GM18498 (cell line): ENCODE data around the gene GJD4.

Source experiments
- ATAC-seq: cut with Tn5 transposase; IDR thresholded peaks from one replicate; pipeline ENCODE4 v1.9.1; 2021; ENCODE audit warnings: mild to moderate bottlenecking, moderate library complexity; ENCODE audit not compliant: unreplicated experiment

Gene GJD4

DNA sequence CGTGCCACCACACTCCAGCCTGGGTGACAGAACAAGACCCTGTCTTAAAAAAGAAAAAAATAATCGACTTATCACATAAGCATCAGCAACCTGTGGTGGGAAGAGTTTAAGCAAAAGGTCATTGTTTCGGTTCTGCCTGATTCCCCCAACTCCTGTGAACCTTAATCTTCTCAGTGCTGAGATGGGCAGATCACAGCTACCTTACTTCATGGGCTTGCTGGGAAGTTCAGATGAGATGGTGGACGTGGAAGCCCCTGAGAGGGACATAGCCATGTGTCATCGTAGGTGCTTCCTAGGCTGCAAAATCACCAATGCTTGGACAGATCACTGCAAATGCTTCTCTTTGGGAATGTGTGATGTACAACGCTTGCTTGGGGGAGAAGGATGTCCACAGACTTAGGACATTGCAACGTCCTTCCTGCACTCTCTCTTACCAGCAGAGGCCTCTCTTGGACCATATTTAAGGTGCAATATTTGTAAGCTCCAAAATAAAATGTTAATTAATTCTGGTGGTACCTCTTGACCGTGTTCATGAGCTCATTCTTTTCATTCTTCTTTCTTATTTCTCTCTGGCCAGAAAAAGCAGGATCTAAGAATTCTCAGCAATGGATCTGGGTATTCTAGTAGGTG is 8.6 kb downstream of the GJD4 start:
- ATAC-seq: no peak

- no peak for ATAC-seq
These were observed 9.2 kb downstream of the GJD4 start for GRCh38 chr10:35614312-35614711.

DNA sequence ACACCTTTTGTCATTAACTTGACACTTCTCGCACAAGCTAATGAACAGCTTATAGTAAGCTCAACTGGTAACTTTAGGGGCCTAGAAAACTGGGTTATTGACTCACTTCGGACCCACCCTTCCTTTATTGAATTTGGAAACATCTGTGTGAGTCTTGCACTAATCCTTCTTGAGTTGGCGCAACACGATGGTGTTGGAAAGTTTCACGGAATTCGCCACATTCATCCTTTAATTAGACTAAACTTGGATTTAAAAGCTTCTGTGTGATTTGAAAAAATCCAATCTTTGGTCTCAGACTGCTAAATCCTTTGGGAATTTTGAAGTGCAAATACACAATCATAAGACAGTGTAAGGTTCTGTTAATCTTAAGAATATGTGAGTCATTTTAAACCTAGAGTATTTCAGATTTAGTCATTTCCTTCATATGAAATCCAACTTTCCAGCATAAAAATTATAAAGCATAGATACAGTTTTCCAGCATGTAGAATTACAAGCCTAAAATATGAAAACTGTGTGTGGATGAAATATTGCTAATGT is 21.9 kb downstream of the GJD4 start:
- ATAC-seq: no peak

DNA sequence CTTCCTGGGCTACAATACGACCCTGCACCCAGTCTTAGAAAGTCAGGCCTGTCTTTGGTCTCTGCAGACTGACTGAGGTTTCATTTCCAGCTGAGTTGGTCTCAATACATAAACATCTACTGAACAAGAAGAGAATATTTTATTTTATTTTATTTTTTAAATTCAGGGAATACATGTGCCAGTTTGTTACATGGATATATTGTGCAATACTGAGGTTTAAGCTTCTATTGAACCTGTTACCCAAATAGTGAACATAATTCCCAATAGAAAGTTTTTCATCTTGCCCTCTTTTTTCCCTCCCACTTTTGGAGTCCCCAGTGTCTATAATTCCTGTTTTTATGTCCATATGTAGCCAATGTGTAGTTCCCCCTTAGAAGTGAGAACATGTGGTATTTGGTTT is 26.3 kb downstream of the GJD4 start:
- no peak for ATAC-seq

DNA sequence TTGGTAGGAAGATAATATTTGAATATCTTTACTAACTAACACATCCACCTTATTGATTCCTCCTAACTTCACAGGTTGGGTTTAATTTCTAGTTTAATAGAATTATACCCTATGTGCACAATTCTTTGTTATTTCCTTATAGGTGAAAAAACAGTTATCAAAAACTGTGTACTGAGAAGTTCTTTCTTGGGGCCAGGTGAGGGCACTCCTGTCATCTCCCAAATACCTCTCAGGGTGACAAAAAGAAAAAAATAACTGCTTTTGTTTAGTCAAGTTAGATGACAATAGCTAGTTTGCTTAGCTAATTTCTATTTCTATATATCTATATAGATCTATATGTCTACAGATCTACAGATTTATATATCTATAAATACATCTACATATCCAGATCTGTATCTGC is 26.9 kb downstream of the GJD4 start:
- ATAC-seq: no peak

GRCh38 chr10:35633006-35633980 is 28.2 kb downstream of the GJD4 start:
- no peak for ATAC-seq

- peak; percentile 71 for ATAC-seq
These were observed 30.4 kb downstream of the GJD4 start for GRCh38 chr10:35635576-35635975.

- ATAC-seq: no peak
These were observed 31.8 kb downstream of the GJD4 start for GRCh38 chr10:35636956-35637355.

DNA sequence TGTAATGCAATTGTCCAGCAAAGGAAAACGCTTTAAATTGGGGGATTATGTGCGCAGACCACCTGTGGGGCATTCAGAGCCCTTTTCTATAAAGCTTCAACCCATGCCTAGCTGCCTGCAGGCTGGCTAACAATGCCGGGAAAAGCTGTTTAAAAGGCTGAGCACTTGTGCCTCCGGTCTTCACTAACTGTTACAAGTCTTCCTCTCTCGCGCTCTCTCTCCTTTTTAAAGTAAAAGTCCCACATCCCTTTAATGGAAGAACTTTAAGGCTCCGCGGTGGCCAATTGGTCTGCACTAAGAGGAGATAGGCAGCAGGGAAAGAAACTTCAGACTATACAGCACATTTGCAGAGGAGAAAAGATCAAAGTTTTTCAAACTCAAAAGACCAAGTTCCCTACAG is 32.3 kb downstream of the GJD4 start:
- ATAC-seq: no peak

DNA sequence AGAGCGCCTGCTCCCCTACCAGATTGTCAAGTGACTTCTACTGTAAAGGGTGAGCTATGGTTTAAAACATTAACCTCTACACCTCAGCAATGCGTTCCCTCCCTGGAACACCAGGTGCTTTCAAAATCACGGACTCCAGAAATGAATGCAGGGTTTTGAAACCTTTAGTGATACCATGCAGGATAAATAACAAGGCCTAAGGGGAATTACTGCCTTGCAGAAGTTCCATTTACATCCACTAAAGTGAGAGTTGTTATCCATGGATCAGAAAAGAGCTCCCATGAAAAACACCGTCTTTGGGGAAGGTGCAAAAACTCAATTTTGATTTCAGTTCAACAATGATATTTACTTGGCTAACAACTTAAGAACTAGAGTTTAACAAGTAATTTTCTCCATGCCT is 33.0 kb downstream of the GJD4 start:
- ATAC-seq: no peak

- ATAC-seq: no peak
These were observed 34.0 kb downstream of the GJD4 start for GRCh38 chr10:35639021-35639727.

- ATAC-seq: no peak
These were observed 34.7 kb downstream of the GJD4 start for GRCh38 chr10:35639728-35640401.

DNA sequence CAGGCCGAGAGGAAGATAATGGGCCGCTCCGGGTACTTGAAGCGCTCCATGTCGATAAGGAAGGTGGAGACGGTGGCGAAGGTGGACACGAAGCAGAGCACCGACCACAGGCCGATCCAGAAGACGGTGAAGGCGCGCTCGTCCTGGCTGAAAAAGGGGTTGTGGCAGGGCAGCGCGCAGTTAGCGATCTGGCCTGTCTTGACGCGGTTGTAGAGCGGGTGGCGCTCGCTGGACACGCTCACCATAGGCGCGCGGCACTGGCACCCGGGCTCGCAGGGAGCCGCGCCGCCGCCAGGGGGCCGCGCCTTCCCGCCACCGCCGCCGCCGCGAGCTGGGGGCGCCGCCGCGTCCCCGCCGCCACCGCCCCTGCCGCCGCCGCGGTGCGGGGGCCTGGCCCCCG is 35.3 kb downstream of the GJD4 start:
- peak; percentile 34 for ATAC-seq

GRCh38 chr10:35640951-35641675 is 36.0 kb downstream of the GJD4 start:
- ATAC-seq: peak; percentile 31

GRCh38 chr10:35641676-35642034 is 36.5 kb downstream of the GJD4 start:
- peak; percentile 32 for ATAC-seq

GRCh38 chr10:35642035-35642792 is 37.1 kb downstream of the GJD4 start, which contains the start of gene FZD8:
TSS of gene FZD8 (minus strand) at chr10:35642296. CDS start at chr10:35641429, 867 bp downstream.
- ATAC-seq: peak; percentile 93

- ATAC-seq: no peak
These were observed 37.6 kb downstream of the GJD4 start for GRCh38 chr10:35642793-35643114.

DNA sequence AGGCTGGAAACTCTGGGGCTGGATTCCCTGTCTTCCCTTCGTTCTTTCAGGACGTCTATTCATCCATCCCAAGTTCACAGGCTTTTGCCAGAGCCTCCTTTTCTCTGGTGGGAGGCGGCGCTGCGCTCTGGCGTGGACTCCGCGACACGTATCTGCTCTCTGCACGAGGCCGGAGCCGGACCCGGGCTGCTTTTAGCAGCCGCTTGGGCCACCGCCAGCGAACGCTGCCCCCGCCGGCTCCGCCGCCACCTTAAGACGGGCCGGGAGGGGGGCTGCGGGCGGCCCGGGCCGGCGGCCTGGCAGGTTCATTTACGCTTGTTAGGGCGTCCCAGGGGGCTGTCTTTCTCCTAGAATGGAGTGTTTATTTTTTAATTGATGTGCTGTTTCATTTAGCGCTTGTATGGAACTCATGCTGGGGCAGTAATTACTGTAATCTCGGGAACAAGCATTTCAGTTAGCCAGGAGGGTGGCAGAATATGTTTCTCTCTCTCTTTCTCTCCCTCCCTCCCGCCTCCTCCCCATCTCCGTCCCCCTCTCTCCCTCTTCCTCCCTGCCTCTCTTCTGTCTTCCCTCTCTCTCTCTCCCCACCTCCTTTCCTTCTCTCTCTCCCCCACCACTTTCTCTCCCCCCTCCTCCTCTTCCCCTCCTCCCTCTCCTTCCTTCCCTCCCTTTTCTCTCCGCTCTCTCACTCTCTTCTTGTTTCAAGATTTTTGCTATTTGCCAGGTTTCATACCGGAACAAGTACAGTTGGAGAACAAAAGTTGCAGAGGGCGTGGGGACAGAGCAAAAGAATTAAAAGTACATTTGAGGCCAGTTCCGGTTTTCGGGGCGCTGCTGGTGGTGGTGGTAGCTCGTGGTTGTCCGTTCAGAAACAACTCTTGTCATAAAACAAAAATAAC is 38.3 kb downstream of the GJD4 start:
- no peak for ATAC-seq
